BLaER1 treated with 17β-estradiol and CSF1 and Interleukin-3, amounts not matched to agents 10 nM and 100 nM (cell line): ENCODE measurements around the gene ADORA3.
"Not testable (repeated sequence)": the region's sequence is repeated elsewhere in the genome, so short reads cannot be mapped to it uniquely, and the experiment has no call there.

ENCODE experiments used
- H3K27ac ChIP-seq, 11 experiments: shearing (Covaris generic); formaldehyde crosslinking; 2 replicates each; pipeline ENCODE4 v1.8.1; 2022
- H3K27me3 ChIP-seq, 11 experiments: shearing (Covaris generic); formaldehyde crosslinking; 2 replicates each; pipeline ENCODE4 v1.8.1; 2022
- H3K36me3 ChIP-seq, 11 experiments: shearing (Covaris generic); formaldehyde crosslinking; 2 replicates each; pipeline ENCODE4 v1.8.1; 2022
- H3K4me1 ChIP-seq, 10 experiments: shearing (Covaris generic); formaldehyde crosslinking; 2 replicates each; pipeline ENCODE4 v1.8.1; 2022
- H3K4me2 ChIP-seq, 11 experiments: shearing (Covaris generic); formaldehyde crosslinking; 2 replicates each; pipeline ENCODE4 v1.8.1; 2022
- H3K4me3 ChIP-seq, 10 experiments: shearing (Covaris generic); formaldehyde crosslinking; 2 replicates each; pipeline ENCODE4 v1.8.1; 2022
- H3K9ac ChIP-seq, 11 experiments: shearing (Covaris generic); formaldehyde crosslinking; 2 replicates each; pipeline ENCODE4 v1.8.1; 2022
- H3K9me3 ChIP-seq, 11 experiments: shearing (Covaris generic); formaldehyde crosslinking; replicated peaks in 1 of 11; 2 replicates each; pipeline ENCODE4 v1.8.1; 2022
- H4K20me1 ChIP-seq, 11 experiments: shearing (Covaris generic); formaldehyde crosslinking; 2 replicates each; pipeline ENCODE4 v1.8.1; 2022
- Cebpa-rat ChIP-seq, 11 experiments: shearing (Covaris generic); IDR thresholded peaks; 2 replicates each; pipeline ENCODE4 v1.8.1; 2022

The ADORA3 gene

DNA sequence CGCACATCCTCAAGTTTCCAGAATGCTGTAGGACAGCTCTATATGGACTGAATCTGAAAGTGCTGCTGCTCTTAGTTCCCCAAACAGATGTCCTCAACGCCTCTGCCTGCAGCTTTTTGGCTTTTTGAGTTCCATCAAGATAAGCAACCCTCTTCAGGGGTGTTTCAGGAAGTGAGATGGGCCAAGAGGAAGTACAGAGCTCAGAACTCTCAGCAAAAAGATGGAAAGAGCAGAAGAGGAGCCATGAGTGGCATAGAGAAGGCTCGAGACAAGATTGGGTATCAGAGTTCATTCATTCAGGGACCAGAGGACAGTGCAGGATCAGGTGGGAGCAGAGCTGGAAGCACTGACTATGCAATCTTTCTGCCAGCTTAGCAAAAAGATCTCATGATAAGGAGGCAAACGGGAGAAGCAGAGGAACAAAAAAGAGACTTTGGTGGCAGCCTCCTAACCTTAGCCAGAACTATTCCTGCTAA is at the start of gene ADORA3, which contains the start of gene TMIGD3:
ADORA3 (minus strand) TSS at position 49 of the 476 bp plus-strand sequence. CDS start 279 bp downstream, outside the sequence.
TMIGD3 (minus strand) TSS at position 49 of the 476 bp plus-strand sequence. CDS start 279 bp downstream, outside the sequence.
- Histone ChIP-seq H3K9ac (peak within 1 kb of the TSS in 6 of 11 experiments; percentile 34 to 94 (median 39); a peak in 12 of 22 replicates), H3K4me3 (peak within 1 kb of the TSS in 5 of 10 experiments; percentile 35 to 53 (median 46); a peak in 9 of 20 replicates), H3K36me3 (peaks cover 0 to 10% (median 0%) of the 10 kb centered on the region in 11 experiments; a peak in 4 of 22 replicates), H4K20me1 (no peaks in the 10 kb centered on the region), H3K4me2 (peak within 1 kb of the TSS; percentile 62 to 97 (median 87)), H3K4me1 (peaks cover 52 to 85% (median 57%) of the 10 kb centered on the region in 10 experiments), H3K9me3 (no peaks in the 10 kb centered on the region), H3K27me3 (no peaks in the 10 kb centered on the region), H3K27ac (peak within 1 kb of the TSS in 10 of 11 experiments; percentile 31 to 100 (median 99); a peak in 19 of 22 replicates)
- peak in 7 of 11 experiments; percentile 27 to 85 (median 45); a peak in 7 of 22 replicates for TF ChIP-seq Cebpa-rat (IDR thresholded peaks at IDR 0.05)

DNA sequence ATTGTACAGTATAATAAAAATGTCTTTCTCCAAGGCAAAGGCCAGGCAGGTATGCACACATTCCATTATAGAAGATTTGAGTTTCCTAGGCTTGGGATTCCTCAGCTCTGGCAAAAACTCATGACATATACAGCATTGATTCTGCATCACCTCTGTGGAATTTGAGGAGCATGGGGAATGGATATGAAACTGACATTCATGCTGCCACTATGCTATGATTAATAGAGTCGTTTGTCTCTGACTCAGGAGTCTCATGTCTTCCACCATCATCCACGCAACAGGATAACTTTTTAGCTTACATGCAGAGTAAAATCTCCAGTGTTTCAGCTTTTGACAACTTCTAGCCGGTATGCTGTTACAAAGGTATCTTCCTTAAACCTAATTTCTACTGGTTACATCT is 49.8 kb upstream of the ADORA3 start:
- H3K36me3 ChIP-seq = no peaks in the 10 kb centered on the region
- no peaks in the 10 kb centered on the region for H3K9me3 ChIP-seq
- no peak overlapping the region for H3K4me2 ChIP-seq
- no peaks in the 10 kb centered on the region for H3K27me3 ChIP-seq
- no peak overlapping the region for H3K4me3 ChIP-seq
- H3K4me1 ChIP-seq = no peaks in the 10 kb centered on the region
- H4K20me1 ChIP-seq = no peaks in the 10 kb centered on the region
- no peak for TF ChIP-seq Cebpa-rat (IDR thresholded peaks at IDR 0.05)
- H3K27ac ChIP-seq = no peak overlapping the region
- no peak overlapping the region for H3K9ac ChIP-seq

DNA sequence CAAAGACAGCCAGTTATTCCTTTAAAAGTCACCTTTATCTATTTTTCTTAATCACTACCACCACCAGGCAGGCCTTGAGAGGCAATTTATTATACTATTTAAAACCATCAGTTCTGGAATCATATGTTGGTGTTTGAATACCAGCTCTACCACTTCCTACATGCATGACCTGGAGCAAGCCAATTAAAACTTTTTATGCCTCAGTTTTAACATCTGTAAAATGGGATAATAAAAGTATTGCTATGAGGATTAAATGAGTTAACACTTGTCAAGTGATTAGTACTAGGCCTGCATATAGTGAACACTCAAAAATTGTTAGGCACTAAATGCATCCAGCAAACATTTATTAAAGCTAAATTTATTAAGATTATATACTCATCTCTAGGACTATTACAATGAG is 49.2 kb upstream of the ADORA3 start:
- Histone ChIP-seq H3K9ac (no peak overlapping the region), H3K27ac (no peak overlapping the region), H3K4me2 (no peak overlapping the region)

DNA sequence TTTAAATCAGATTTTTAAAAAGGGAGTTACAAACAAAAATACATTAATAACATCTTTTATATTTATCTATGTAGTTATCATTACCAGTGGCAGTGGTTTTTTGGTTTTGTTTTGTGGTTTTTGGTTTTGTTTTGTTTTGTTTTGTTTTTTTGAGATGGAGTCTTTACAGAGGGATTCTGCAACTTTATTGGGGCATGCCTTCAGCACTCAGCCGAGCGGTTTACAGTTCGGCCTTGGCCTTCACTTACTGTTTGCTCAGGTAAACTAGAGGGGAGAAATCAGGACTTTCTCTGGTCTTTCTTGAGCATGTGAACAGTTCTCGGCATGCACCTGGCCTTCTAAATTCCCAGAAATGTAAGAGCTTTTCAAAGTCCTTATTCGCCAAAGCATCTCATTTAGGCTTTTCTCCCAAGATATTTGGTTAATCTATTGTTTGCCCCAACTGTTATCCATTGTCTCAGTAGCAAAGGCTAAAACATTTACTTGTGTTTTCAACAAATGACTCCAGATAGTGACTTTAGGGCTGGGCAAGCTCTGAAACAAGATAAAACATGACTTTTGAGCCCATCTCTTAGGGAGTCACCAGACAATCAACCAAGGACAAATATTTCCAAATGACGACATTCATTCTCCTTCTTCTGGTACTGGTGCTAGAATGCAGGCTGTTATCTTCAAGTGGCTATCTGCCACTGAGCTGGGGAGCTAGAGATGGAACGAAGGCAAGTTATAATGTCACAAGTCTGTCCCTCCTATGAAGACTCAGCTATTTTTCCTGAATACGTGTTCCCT is 48.4 kb upstream of the ADORA3 start:
- no peak overlapping the region for H3K4me3 ChIP-seq
- H4K20me1 ChIP-seq = no peaks in the 10 kb centered on the region
- no peaks in the 10 kb centered on the region for H3K27me3 ChIP-seq
- no peaks in the 10 kb centered on the region for H3K36me3 ChIP-seq
- no peak overlapping the region for H3K4me2 ChIP-seq
- TF ChIP-seq Cebpa-rat (IDR thresholded peaks at IDR 0.05) = no peak
- H3K4me1 ChIP-seq = no peaks in the 10 kb centered on the region
- H3K9me3 ChIP-seq = no peaks in the 10 kb centered on the region
- H3K9ac ChIP-seq = no peak overlapping the region
- no peak overlapping the region for H3K27ac ChIP-seq

More for the DNA sequence above, 49.2 kb upstream of the ADORA3 start:
- no peak for TF ChIP-seq Cebpa-rat (IDR thresholded peaks at IDR 0.05)
- Histone ChIP-seq H3K4me3 (no peak overlapping the region), H3K27me3 (no peaks in the 10 kb centered on the region), H3K36me3 (no peaks in the 10 kb centered on the region), H3K9me3 (no peaks in the 10 kb centered on the region), H3K4me1 (no peaks in the 10 kb centered on the region), H4K20me1 (no peaks in the 10 kb centered on the region)

- not testable (repeated sequence) for H3K36me3 ChIP-seq, H3K4me3 ChIP-seq, H3K27ac ChIP-seq, H3K4me1 ChIP-seq, H3K4me2 ChIP-seq, H3K9ac ChIP-seq, H4K20me1 ChIP-seq, H3K9me3 ChIP-seq, H3K27me3 ChIP-seq
Measured at GRCh38 chr1:111547786-111548185, 44.4 kb upstream of the ADORA3 start.

DNA sequence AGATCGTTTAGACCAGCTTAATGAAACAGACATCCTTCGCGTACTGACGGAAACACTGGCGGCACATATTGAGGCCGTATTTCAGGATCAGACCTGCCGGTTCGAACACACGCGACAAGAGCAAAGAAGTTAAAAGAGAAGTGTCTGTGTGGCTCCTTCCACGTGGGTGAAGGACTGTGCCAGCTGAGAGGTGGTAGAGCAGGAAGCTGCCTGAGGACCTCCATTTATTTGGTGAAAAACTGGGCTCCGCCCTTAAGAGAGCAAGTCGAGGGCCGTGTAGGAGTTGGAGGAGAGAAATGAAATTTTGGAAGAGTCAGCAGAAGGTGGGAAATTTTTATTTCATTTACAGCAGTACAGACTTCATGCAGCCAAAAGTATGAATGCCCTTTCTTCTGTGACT is 38.8 kb upstream of the ADORA3 start:
- Histone ChIP-seq H3K9me3 (peaks cover 0 to 9% (median 0%) of the 10 kb centered on the region in 11 experiments; a peak in 1 of 22 replicates), H3K4me1 (no peaks in the 10 kb centered on the region), H3K9ac (no peak overlapping the region), H3K36me3 (no peaks in the 10 kb centered on the region), H3K27me3 (no peaks in the 10 kb centered on the region), H4K20me1 (no peaks in the 10 kb centered on the region), H3K27ac (no peak overlapping the region), H3K4me2 (no peak overlapping the region), H3K4me3 (no peak overlapping the region)
- no peak for TF ChIP-seq Cebpa-rat (IDR thresholded peaks at IDR 0.05)

DNA sequence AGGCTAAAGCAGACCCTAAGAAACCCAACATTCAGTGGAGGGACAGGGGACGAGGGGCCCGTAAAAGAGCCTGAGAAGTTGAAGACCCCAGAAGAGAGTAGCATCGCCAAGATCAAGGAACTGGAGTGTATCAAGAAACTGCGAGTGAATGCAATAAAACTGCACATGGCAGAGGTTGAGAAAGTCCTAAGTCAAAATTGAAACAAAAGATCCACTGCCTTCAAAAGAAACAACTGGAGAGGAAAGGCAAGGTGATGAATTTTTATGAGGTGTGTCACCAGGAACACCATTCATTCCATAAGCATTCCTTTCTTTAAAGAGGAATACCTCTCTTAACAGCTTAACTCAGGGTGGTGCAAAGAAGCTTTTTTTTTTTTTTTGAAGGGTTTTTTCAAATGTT is 38.3 kb upstream of the ADORA3 start:
- Histone ChIP-seq H3K4me2 (no peak overlapping the region), H4K20me1 (no peaks in the 10 kb centered on the region), H3K36me3 (no peaks in the 10 kb centered on the region), H3K9ac (no peak overlapping the region), H3K27ac (no peak overlapping the region), H3K27me3 (no peaks in the 10 kb centered on the region), H3K4me1 (no peaks in the 10 kb centered on the region), H3K4me3 (no peak overlapping the region), H3K9me3 (peaks cover 0 to 9% (median 0%) of the 10 kb centered on the region in 11 experiments; a peak in 1 of 22 replicates)
- no peak for TF ChIP-seq Cebpa-rat (IDR thresholded peaks at IDR 0.05)

DNA sequence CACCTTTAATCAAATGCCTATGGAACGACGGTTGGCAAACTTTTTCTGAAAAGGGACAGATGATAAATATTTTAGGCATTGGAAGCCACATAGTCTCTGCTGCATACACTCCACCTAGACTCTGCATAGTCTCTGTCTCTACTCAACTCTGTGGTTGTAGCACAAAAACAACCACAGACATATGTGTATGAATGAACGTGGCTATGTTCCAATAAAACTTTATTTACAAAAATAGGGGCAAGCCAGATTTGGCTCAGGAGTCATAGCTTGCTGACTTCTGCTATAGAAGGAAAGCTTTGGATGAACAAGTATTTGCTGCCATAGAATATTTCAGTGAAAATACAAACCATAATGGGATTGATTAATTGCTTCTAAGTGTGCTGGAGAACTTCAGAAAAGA is 37.5 kb upstream of the ADORA3 start:
- Histone ChIP-seq H3K27ac (no peak overlapping the region), H3K4me1 (no peaks in the 10 kb centered on the region), H3K4me2 (no peak overlapping the region), H3K9me3 (peaks cover 0 to 9% (median 0%) of the 10 kb centered on the region in 11 experiments; a peak in 1 of 22 replicates), H3K36me3 (no peaks in the 10 kb centered on the region), H3K27me3 (no peaks in the 10 kb centered on the region), H3K4me3 (no peak overlapping the region), H4K20me1 (no peaks in the 10 kb centered on the region), H3K9ac (no peak overlapping the region)
- TF ChIP-seq Cebpa-rat (IDR thresholded peaks at IDR 0.05) = no peak

GRCh38 chr1:111538343-111539025 is 35.1 kb upstream of the ADORA3 start:
- Histone ChIP-seq H3K27me3 (no peaks in the 10 kb centered on the region), H3K4me3 (no peak overlapping the region), H3K9ac (no peak overlapping the region), H4K20me1 (no peaks in the 10 kb centered on the region), H3K27ac (no peak overlapping the region), H3K4me1 (no peaks in the 10 kb centered on the region), H3K4me2 (no peak overlapping the region), H3K36me3 (no peaks in the 10 kb centered on the region), H3K9me3 (no peaks in the 10 kb centered on the region)
- TF ChIP-seq Cebpa-rat (IDR thresholded peaks at IDR 0.05) = no peak
